Activated CD4-positive, alpha-beta T cell treated with anti-CD3 and anti-CD28 coated beads, Interleukin-2, Interleukin-6, amounts not matched to agents 100 ng/mL and 50 ng/mL, durations not matched to agents 16 hours and 8 hours (primary cell): ENCODE data around the gene CEL.

Experiments used
- DNase-seq: peaks from one replicate; pipeline ENCODE4 v3.0.0-alpha.2; 2020

The CEL gene

GRCh38 chr9:133119103-133119845, 57.5 kb downstream of the CEL start:
- no peak for DNase-seq

- no peak for DNase-seq
Observed at GRCh38 chr9:133119846-133120500, 58.2 kb downstream of the CEL start.

GRCh38 chr9:133120501-133121197, 58.9 kb downstream of the CEL start:
- DNase-seq = no peak
